Measurements from ENCODE around the gene CAMK2A. TPM values are rescaled to one million over a fixed set of nuclear protein-coding genes. Genes with fewer than 3 reads are reported as not detected.

The CAMK2A gene
- not detected in 2 replicates for total RNA-seq

DNA sequence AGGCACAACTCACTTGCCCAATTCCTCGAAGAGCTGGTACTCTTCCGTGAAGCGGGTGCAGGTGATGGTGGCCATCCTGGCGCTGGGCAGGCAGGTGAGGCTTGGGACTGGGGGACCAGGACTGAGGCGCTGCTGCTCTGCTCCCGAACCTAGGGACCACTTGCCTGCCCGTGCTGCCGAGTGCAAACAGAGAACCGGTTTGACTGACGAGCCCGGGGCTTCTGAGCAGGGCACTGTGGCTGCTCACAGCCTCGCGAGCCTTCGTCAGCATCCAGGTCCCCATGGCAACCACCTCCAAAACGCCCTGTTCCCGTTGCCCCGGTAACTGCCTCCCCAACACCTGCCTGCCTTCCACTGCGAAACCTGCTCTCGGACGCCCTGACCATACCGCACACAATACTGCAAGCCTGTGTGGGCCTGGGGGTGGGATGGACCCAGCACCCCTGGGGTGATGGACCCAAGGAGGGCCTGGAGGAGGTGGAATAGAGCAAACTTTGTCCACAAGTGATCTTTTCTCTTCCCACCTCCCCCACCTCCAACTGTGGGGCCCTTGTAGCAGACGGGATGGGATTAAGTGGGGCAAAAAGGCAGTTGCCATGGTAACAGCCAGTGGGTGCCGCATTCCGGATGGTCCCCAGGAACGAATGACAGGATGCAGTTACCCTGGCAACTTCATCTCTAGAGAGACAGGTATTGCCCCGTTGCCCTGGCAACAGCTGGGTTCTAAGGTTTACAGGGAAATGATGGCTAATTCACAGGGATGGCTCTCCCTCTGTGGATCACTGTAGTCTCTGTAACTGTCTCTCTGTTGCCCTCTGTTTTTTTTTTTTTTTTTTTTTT is at the start of gene CAMK2A:
CAMK2A (minus strand) TSS at position 223 of the 840 bp plus-strand sequence; CDS start at position 75, 148 bp downstream.

DNA sequence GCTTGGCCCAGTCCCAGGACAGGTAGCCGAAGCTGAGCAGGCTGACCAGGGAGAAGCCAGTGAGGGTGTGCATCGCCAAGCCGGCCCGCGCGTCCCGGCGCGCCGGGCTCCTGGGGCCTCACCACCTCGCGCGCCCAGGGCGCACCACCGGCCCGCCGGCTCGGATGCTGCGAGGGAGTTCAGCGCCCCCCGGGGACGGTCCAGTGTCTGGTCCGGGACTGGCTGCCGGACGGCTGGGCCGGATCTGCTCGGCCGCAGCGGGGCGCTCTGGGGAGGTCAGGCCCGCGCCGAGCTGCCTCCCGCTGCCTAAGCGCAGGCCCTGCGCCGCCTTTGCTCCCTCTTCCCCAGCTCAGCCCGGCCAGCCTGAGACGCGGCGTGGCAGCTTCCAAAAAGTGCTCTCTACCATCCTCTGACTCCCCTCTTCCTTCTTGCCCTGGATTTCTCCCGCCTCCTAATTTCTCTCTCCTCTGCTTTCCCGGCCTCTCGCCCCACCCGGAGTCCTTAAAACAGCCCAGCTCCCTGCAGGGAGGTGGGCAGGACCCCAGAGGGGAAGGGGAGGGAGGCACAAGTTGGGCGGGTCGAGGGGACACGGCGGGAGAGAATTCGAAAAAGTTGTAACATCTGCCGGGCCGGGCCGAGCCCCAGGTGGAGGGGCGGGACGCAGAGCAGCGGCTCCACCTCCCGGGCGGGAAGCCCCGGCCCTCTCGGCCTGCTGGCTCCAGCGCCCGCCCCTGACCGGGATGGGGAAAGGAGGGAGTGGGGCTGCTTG is 12.9 kb upstream of the CAMK2A start, which contains the start of gene ARSI:
ARSI (minus strand) TSS at position 605 of the 769 bp plus-strand sequence; CDS start at position 73, 532 bp downstream.

DNA sequence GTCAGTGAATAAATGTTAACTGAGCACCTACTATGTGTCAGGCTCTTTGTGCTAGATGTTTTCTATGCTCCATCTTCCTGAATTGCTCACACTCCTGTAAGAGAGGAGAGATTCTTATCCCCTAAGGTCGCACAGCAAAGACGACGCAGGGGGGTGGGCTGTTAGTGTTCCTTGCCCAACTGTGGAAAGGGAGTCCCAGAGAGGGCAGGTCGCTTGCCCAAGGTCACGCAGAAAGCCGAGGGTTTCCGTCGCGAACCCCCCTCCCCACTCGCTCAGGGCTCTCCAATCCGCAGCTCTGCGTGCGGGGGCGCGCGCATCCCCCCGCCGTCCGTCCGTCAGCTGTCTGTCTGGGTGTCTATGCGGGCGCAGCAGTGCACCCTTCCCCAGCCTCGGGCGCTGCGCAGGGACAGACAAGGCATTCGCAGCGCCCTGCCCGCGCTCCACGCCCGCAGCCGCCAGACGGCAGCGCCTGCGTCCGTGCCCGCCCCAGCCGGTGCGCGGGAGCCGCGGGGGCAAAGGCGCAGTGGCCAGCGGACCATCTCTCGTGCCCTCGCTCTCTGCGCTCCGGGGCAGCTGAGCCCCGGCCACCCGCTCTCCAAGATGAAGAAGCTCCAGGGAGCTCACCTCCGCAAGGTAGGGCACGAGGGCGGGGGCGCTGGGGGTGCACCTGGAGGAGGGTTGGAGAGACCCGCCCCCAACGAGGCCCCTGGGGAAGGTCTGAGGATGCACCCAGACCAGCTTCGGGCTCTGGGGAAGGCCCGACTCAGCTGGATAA is 99.7 kb downstream of the CAMK2A start, which contains the start of gene SLC6A7:
SLC6A7 (plus strand) TSS at position 335 of the 775 bp plus-strand sequence; CDS start at position 601, 266 bp downstream.

Other genes with a start within 250 kb of the CAMK2A start
- not detected in 2 replicates for gene CSF1R, start 203.2 kb downstream of the CAMK2A start, total RNA-seq
- gene PDGFRB, start 133.9 kb downstream of the CAMK2A start, total RNA-seq, result 10.4 and 11.5 TPM in 2 replicates
- gene CDX1, start 123.0 kb downstream of the CAMK2A start, total RNA-seq, result under 0.01 TPM in 1 of 2 replicates, not detected in the other
- gene SLC6A7, start 99.7 kb downstream of the CAMK2A start, total RNA-seq, result not detected in 2 replicates
- 0.54 TPM in 1 of 2 replicates, not detected in the other for gene ARSI, start 13.1 kb upstream of the CAMK2A start, total RNA-seq
- 7.0 and 11.4 TPM in 2 replicates for gene TCOF1, start 67.9 kb upstream of the CAMK2A start, total RNA-seq
- 0.33 and 0.52 TPM in 2 replicates for gene CD74, start 123.1 kb upstream of the CAMK2A start, total RNA-seq
- gene RPS14, start 160.0 kb upstream of the CAMK2A start, total RNA-seq, result 3,078 and 3,901 TPM in 2 replicates
- 20.1 and 21.7 TPM in 2 replicates for gene NDST1, start 218.4 kb upstream of the CAMK2A start, total RNA-seq